Keratinocyte (primary cell): ENCODE results near the gene GYG1. TPM values are rescaled to one million over a fixed set of nuclear protein-coding genes. Genes with fewer than 3 reads are reported as not detected.

Experiments used
- DNase-seq: peaks from one replicate; pipeline ENCODE4 v3.0.0-alpha.2; 2011; ENCODE audit warnings: low read depth, missing footprints, low spot score
- FAIRE-seq: peaks from 2 replicates; lab custom pipeline; 2011; peaks lifted over from hg19 to GRCh38; lab: Jason Lieb, UNC
- H2AFZ ChIP-seq: 2 replicates; pipeline ENCODE4 v1.6.0; 2012; ENCODE audit warnings: low read length, control low read depth, inconsistent platforms; ENCODE audit not compliant: control insufficient read depth
- H3K27ac ChIP-seq: 2 replicates; pipeline ENCODE4 v1.5.1; 2011; ENCODE audit warnings: low read length; ENCODE audit not compliant: control insufficient read depth, insufficient read depth
- H3K27me3 ChIP-seq: 3 replicates; pipeline ENCODE4 v1.6.0; 2011; ENCODE audit warnings: low read length; ENCODE audit not compliant: control insufficient read depth, insufficient read depth; ENCODE audit errors: extremely low read depth
- H3K36me3 ChIP-seq, 2 experiments: 2 replicates in 1 of 2; 3 replicates in 1 of 2; pipeline ENCODE4 v1.5.1; 2011; ENCODE audit warnings: low read length in 2 of 2, mild to moderate bottlenecking in 1 of 2; ENCODE audit not compliant: control insufficient read depth in 2 of 2, insufficient read depth in 2 of 2; ENCODE audit errors: extremely low read depth in 1 of 2
- H3K4me1 ChIP-seq: 3 replicates; pipeline ENCODE4 v1.5.1; 2011; ENCODE audit warnings: low read length; ENCODE audit not compliant: control insufficient read depth, insufficient read depth; ENCODE audit errors: extremely low read depth
- H3K4me2 ChIP-seq: 3 replicates; pipeline ENCODE4 v1.6.0; 2011; ENCODE audit warnings: low read depth, low read length; ENCODE audit not compliant: control insufficient read depth, insufficient read depth; ENCODE audit errors: extremely low read depth
- H3K4me3 ChIP-seq, 3 experiments: fragments of 200-600 bp in 1 of 3; sonication (generic) in 1 of 3; 2 replicates in 2 of 3; 3 replicates in 1 of 3; pipeline ENCODE4 v1.5.1; 2011 to 2016; ENCODE audit warnings: low read length in 3 of 3, mild to moderate bottlenecking in 3 of 3, control low read depth in 2 of 3, inconsistent platforms in 1 of 3, low read depth in 1 of 3, mixed read lengths in 1 of 3, mixed run types in 1 of 3, moderate library complexity in 1 of 3; ENCODE audit not compliant: control insufficient read depth in 2 of 3, insufficient read depth in 2 of 3; ENCODE audit errors: extremely low read depth in 1 of 3
- H3K79me2 ChIP-seq: 2 replicates; pipeline ENCODE4 v1.6.0; 2012; ENCODE audit warnings: low read length; ENCODE audit not compliant: control insufficient read depth, insufficient read depth
- H3K9ac ChIP-seq: 3 replicates; pipeline ENCODE4 v1.6.0; 2011; ENCODE audit warnings: low read length; ENCODE audit not compliant: control insufficient read depth, insufficient read depth; ENCODE audit errors: extremely low read depth
- H3K9me1 ChIP-seq: 3 replicates; pipeline ENCODE4 v1.6.0; 2011; ENCODE audit warnings: low read length; ENCODE audit not compliant: control insufficient read depth, insufficient read depth; ENCODE audit errors: extremely low read depth
- H3K9me3 ChIP-seq: 2 replicates; pipeline ENCODE4 v1.5.1; 2012; ENCODE audit warnings: low read depth, low read length; ENCODE audit not compliant: control insufficient read depth
- H4K20me1 ChIP-seq: 3 replicates; pipeline ENCODE4 v1.6.0; 2011; ENCODE audit warnings: low read length; ENCODE audit not compliant: control insufficient read depth, insufficient read depth; ENCODE audit errors: extremely low read depth
- EZH2 ChIP-seq: IDR thresholded peaks from one replicate; pipeline ENCODE4 v1.6.1; 2012; ENCODE audit warnings: inconsistent platforms, mild to moderate bottlenecking, low read length, moderate library complexity
- dilution Hi-C: fragments of 300-500 bp; cut with MboI; formaldehyde crosslinking; loops from one replicate; pipeline ENCODE4 v1.7.0; 2020; ENCODE audit warnings: low sequenced_read_pairs; ENCODE audit not compliant: extremely low pct_ligation_motif_present
- polyA plus RNA-seq, 5 experiments: library from polyadenylated mRNA; depleted of rRNA in 3 of 5; stranded (reverse) in 3 of 5; stranded (forward) in 1 of 5; unstranded in 1 of 5; fragments of >200 nt; gene quantifications; 1 replicate in 1 of 5; 2 replicates in 3 of 5; 3 replicates in 1 of 5; pipeline versions ENCODE4 v1.2.1 to v1.2.3, GENCODE V29; 2011 to 2012; ENCODE audit warnings: missing spikeins in 2 of 5, low read depth in 1 of 5, low replicate concordance in 1 of 5
- TF ChIP-seq, protein P1 (sequence below), 3 experiments: IDR thresholded peaks in 1 of 3; conservative IDR thresholded peaks in 1 of 3; optimal IDR thresholded peaks in 1 of 3; 2 replicates in 2 of 3; 3 replicates in 1 of 3; pipeline versions ENCODE3 to v1.5.1; 2011; ENCODE audit warnings: low read length in 3 of 3, mild to moderate bottlenecking in 3 of 3, moderate library complexity in 2 of 3, control low read depth in 1 of 3, inconsistent platforms in 1 of 3; ENCODE audit not compliant: insufficient read depth in 2 of 3; ENCODE audit errors: extremely low read depth in 1 of 3

The GYG1 gene
- polyA plus RNA-seq, 1 donor (not counting 4 experiments of a cell fraction or from before 2014, with no cell fraction given): 25.2 TPM

DNA sequence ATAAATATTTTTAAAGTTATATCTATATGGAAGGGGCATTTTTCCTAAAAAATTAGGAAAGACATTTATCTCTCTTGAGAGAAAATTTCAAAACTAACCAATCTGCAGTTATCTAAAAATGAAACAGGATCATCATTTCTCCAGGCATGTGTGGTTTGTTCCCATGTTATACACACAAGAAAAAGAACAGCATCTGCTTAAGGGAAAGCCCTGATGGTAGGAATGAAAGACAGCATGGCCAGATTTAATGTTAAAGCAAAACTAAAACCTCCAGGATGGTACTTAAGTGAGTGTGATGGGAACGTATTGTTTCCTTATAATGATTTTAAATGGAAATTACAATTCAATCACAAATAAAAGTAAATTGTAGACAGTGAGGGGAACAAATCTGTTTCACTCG is 46.2 kb upstream of the GYG1 start:
- H3K9ac ChIP-seq: no peak overlapping the region
- H3K4me3 ChIP-seq: no peak overlapping the region
- H3K27me3 ChIP-seq: no peaks in the 10 kb centered on the region
- H3K36me3 ChIP-seq: no peaks in the 10 kb centered on the region
- DNase-seq: no peak
- no peak overlapping the region for H3K27ac ChIP-seq
- no peaks in the 10 kb centered on the region for H3K9me3 ChIP-seq
- no peak overlapping the region for H3K4me2 ChIP-seq
- H2AFZ ChIP-seq: no peak overlapping the region
- dilution Hi-C loops: no loop called here
- no peak for FAIRE-seq
- TF ChIP-seq, protein P1, sequence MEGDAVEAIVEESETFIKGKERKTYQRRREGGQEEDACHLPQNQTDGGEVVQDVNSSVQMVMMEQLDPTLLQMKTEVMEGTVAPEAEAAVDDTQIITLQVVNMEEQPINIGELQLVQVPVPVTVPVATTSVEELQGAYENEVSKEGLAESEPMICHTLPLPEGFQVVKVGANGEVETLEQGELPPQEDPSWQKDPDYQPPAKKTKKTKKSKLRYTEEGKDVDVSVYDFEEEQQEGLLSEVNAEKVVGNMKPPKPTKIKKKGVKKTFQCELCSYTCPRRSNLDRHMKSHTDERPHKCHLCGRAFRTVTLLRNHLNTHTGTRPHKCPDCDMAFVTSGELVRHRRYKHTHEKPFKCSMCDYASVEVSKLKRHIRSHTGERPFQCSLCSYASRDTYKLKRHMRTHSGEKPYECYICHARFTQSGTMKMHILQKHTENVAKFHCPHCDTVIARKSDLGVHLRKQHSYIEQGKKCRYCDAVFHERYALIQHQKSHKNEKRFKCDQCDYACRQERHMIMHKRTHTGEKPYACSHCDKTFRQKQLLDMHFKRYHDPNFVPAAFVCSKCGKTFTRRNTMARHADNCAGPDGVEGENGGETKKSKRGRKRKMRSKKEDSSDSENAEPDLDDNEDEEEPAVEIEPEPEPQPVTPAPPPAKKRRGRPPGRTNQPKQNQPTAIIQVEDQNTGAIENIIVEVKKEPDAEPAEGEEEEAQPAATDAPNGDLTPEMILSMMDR (optimal IDR thresholded peaks at IDR 0.05 in 1 of 3, IDR thresholded peaks at IDR 0.05 in 1 of 3, conservative IDR thresholded peaks at IDR 0.05 in 1 of 3; ENCODE audit: extremely low read depth in 1 of 3, insufficient read depth in 2 of 3, low read length in 3 of 3): no peak
- no peak for TF ChIP-seq EZH2
- H3K9me1 ChIP-seq: no peaks in the 10 kb centered on the region
- no peaks in the 10 kb centered on the region for H3K4me1 ChIP-seq
- H4K20me1 ChIP-seq: no peaks in the 10 kb centered on the region
- H3K79me2 ChIP-seq: no peaks in the 10 kb centered on the region

DNA sequence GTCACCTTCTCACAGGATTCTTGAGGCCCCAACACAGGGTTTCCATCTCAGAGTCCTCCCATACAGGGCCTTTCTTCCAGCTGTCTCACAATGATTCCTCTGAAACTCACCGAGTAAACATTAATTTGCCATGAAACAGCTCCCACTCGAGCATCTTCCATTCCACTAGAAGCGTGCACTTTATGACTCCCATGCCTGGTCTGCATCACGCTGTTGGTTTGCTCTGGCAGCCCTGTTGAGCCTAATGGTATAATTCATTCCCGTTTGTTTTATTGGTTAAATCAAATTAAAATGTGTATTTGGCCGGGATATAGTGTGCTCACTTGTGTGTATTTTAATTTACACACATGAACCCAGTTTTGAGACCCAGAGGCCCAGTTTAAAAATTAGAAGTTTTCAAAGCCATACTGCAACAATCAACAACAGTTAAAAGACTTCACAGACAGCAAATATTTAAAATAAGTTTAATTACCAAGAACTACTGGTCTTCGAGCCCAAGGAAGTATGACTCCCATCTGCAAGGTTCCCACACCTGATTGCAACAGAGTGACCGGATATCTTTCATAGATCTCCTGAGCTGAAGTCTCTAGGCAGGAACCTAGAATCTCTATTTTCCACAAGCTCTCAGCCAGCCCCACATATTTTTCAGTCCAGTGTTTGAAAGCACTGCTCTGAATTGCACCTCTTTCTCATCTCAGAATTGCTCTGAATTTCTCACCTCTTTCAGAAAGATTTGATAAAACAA is 42.3 kb upstream of the GYG1 start:
- H3K79me2 ChIP-seq: no peaks in the 10 kb centered on the region
- no peak overlapping the region for H3K27ac ChIP-seq
- H3K9me3 ChIP-seq: no peaks in the 10 kb centered on the region
- H3K36me3 ChIP-seq: no peaks in the 10 kb centered on the region
- H3K4me3 ChIP-seq: no peak overlapping the region
- H3K4me1 ChIP-seq: no peaks in the 10 kb centered on the region
- H3K4me2 ChIP-seq: no peak overlapping the region
- no peak for TF ChIP-seq EZH2
- TF ChIP-seq, protein P1 (optimal IDR thresholded peaks at IDR 0.05 in 1 of 3, IDR thresholded peaks at IDR 0.05 in 1 of 3, conservative IDR thresholded peaks at IDR 0.05 in 1 of 3; ENCODE audit: extremely low read depth in 1 of 3, insufficient read depth in 2 of 3, low read length in 3 of 3): no peak
- no peak overlapping the region for H3K9ac ChIP-seq
- no peak for FAIRE-seq
- no peaks in the 10 kb centered on the region for H3K9me1 ChIP-seq
- dilution Hi-C loops: no loop called here
- no peaks in the 10 kb centered on the region for H3K27me3 ChIP-seq
- H2AFZ ChIP-seq: no peak overlapping the region
- DNase-seq: no peak
- no peaks in the 10 kb centered on the region for H4K20me1 ChIP-seq
